ENCODE measurements around the gene RABGAP1L. TPM values are rescaled to one million over a fixed set of nuclear protein-coding genes. Genes with fewer than 3 reads are reported as not detected.

RABGAP1L gene
- total and polyA plus RNA-seq, 11 donors, result 18.6 to 195 (median 98.4) TPM

- Histone ChIP-seq H3K4me1 (peaks cover 0 to 4% (median 0%) of the 10 kb centered on the region in 12 donors), H3K9me3 (no peaks in the 10 kb centered on the region), H3K27ac (no peak overlapping the region), H3K27me3 (no peaks in the 10 kb centered on the region), H3K36me3 (peaks cover 0 to 38% (median 0%) of the 10 kb centered on the region in 9 donors), H3K4me3 (no peak overlapping the region)
- intact Hi-C loops (cut with DNase I), result no loop called here
- ATAC-seq, result no peak
- 60 to 74% (median 69%) methylated on average over 3 of the region's 3 CpGs for WGBS, 4 donors
- DNase-seq, result no peak
- TF ChIP-seq POLR2A (IDR thresholded peaks at IDR 0.05) (no peak), CTCF (IDR thresholded peaks at IDR 0.05) (no peak)
Measured at GRCh38 chr1:174274452-174274851, 115.1 kb downstream of the RABGAP1L start.

GRCh38 chr1:174274884-174275283 lies 115.6 kb downstream of the RABGAP1L start:
- Histone ChIP-seq H3K27me3 (no peaks in the 10 kb centered on the region), H3K36me3 (peaks cover 0 to 41% (median 0%) of the 10 kb centered on the region in 9 donors), H3K4me3 (no peak overlapping the region), H3K9me3 (no peaks in the 10 kb centered on the region), H3K4me1 (peaks cover 0 to 1% (median 0%) of the 10 kb centered on the region in 12 donors), H3K27ac (no peak overlapping the region)
- no peak for ATAC-seq
- 95 to 98% (median 96%) methylated on average over 2 of the region's 2 CpGs for WGBS, 4 donors
- intact Hi-C loops (cut with DNase I), result no loop called here
- TF ChIP-seq POLR2A (IDR thresholded peaks at IDR 0.05), result no peak
- TF ChIP-seq CTCF (IDR thresholded peaks at IDR 0.05), result no peak
- DNase-seq, result no peak

GRCh38 chr1:174276087-174276486 lies 116.8 kb downstream of the RABGAP1L start:
- no peak for DNase-seq
- Histone ChIP-seq H3K4me1 (no peaks in the 10 kb centered on the region), H3K36me3 (peaks cover 0 to 51% (median 10%) of the 10 kb centered on the region in 9 donors), H3K9me3 (no peaks in the 10 kb centered on the region), H3K27ac (no peak overlapping the region), H3K27me3 (no peaks in the 10 kb centered on the region), H3K4me3 (no peak overlapping the region)
- no peak for ATAC-seq
- intact Hi-C loops (cut with DNase I), result no loop called here
- TF ChIP-seq CTCF (IDR thresholded peaks at IDR 0.05), result no peak
- no peak for TF ChIP-seq POLR2A (IDR thresholded peaks at IDR 0.05)
- 93 to 100% (median 96%) methylated on average over 1 of the region's 1 CpG for WGBS, 4 donors

GRCh38 chr1:174284052-174284451 lies 124.7 kb downstream of the RABGAP1L start:
- 98 to 99% (median 98%) methylated on average over 2 of the region's 2 CpGs for WGBS, 4 donors
- Histone ChIP-seq H3K36me3 (peaks cover 0 to 66% (median 31%) of the 10 kb centered on the region in 9 donors), H3K4me1 (no peaks in the 10 kb centered on the region), H3K27me3 (no peaks in the 10 kb centered on the region), H3K27ac (no peak overlapping the region), H3K4me3 (no peak overlapping the region), H3K9me3 (peaks cover 0 to 19% (median 0%) of the 10 kb centered on the region in 12 donors)
- ATAC-seq (no peak), DNase-seq (no peak)
- TF ChIP-seq POLR2A (IDR thresholded peaks at IDR 0.05) (no peak), CTCF (IDR thresholded peaks at IDR 0.05) (no peak)
- intact Hi-C loops (cut with DNase I), result loop anchor here in 1 of 10 donors (10.0 kb wide), 1 partner anchor 61 kb away; no protein-coding TSS in a partner anchor
